ENCODE measurements around the gene COL12A1.

The COL12A1 gene

DNA sequence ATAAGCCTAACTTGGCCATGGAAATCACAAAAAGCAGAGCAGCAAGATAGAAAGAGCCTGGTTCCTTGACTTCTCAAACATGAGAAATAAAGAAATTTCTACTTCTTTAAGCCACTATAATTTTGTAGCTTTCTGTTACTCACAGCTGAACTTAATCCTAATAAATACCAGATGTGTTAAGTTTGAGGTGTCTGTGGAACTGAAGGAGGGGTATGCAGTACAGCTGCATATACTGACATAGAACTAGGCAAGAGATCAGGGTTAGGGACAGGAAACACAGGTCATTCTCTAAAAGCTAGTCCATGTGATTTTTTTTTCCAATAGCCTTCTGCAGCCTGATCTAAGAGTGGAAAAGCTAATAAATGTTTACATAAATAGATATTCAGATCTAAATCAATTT lies 123.9 kb downstream of the COL12A1 start:
- Histone ChIP-seq H3K9me3 (ENCODE audit: control insufficient read depth in 5 of 5, low read length in 5 of 5) (no peaks in the 10 kb centered on the region), H3K27ac (ENCODE audit: low read depth, low read length) (no peak overlapping the region), H3K9ac (ENCODE audit: low read length in 5 of 5) (no peak overlapping the region), H3K4me3 (ENCODE audit: low read depth in 1 of 5, low read length in 5 of 5) (no peak overlapping the region), H3K4me1 (ENCODE audit: control insufficient read depth in 5 of 5, insufficient read depth in 5 of 5, low read length in 5 of 5) (peaks cover 0 to 19% (median 12%) of the 10 kb centered on the region in 5 donors), H3K36me3 (ENCODE audit: control insufficient read depth in 5 of 5, insufficient read depth in 5 of 5, low read length in 5 of 5) (peaks cover 0 to 13% (median 5%) of the 10 kb centered on the region in 5 donors), H3K27me3 (ENCODE audit: control insufficient read depth in 5 of 5, insufficient read depth in 4 of 5, low read length in 5 of 5) (peaks cover 0 to 3% (median 0%) of the 10 kb centered on the region in 5 donors)

DNA sequence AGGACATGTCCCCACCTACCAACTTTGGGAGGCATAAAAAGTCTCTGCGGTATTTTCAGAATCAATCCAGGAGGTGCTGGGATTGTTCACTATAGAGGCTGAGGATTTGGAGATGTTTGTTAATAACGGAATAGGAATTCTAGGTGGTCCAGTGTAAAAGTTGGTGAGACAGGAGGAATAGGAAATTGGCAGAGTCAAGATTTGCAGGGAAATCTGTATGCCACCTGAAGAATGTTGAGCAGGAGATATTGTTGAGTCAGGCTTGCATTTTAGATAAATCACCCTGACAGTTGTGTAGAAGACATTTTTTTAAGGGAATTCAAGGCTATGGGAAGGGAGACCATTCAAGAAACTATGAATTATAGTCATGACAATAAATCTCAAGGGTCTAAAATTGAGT lies 124.8 kb downstream of the COL12A1 start:
- no peak overlapping the region for H3K27ac ChIP-seq (ENCODE audit: low read depth, low read length)

GRCh38 chr6:75079589-75079988 lies 126.3 kb downstream of the COL12A1 start:
- H3K36me3 ChIP-seq (ENCODE audit: control insufficient read depth in 5 of 5, insufficient read depth in 5 of 5, low read length in 5 of 5) = peaks cover 0 to 10% (median 0%) of the 10 kb centered on the region in 5 donors
- H3K27ac ChIP-seq (ENCODE audit: low read depth, low read length) = no peak overlapping the region
- no peaks in the 10 kb centered on the region for H3K9me3 ChIP-seq (ENCODE audit: control insufficient read depth in 5 of 5, low read length in 5 of 5)
- H3K9ac ChIP-seq (ENCODE audit: low read length in 5 of 5) = no peak overlapping the region
- H3K27me3 ChIP-seq (ENCODE audit: control insufficient read depth in 5 of 5, insufficient read depth in 4 of 5, low read length in 5 of 5) = no peaks in the 10 kb centered on the region
- no peak overlapping the region for H3K4me3 ChIP-seq (ENCODE audit: low read depth in 1 of 5, low read length in 5 of 5)
- H3K4me1 ChIP-seq (ENCODE audit: control insufficient read depth in 5 of 5, insufficient read depth in 5 of 5, low read length in 5 of 5) = peaks cover 0 to 9% (median 2%) of the 10 kb centered on the region in 5 donors

More for the DNA sequence above, 124.8 kb downstream of the COL12A1 start:
- Histone ChIP-seq H3K9ac (ENCODE audit: low read length in 5 of 5) (no peak overlapping the region), H3K4me3 (ENCODE audit: low read depth in 1 of 5, low read length in 5 of 5) (no peak overlapping the region), H3K9me3 (ENCODE audit: control insufficient read depth in 5 of 5, low read length in 5 of 5) (no peaks in the 10 kb centered on the region), H3K4me1 (ENCODE audit: control insufficient read depth in 5 of 5, insufficient read depth in 5 of 5, low read length in 5 of 5) (peaks cover 0 to 19% (median 12%) of the 10 kb centered on the region in 5 donors), H3K27me3 (ENCODE audit: control insufficient read depth in 5 of 5, insufficient read depth in 4 of 5, low read length in 5 of 5) (peaks cover 0 to 3% (median 0%) of the 10 kb centered on the region in 5 donors), H3K36me3 (ENCODE audit: control insufficient read depth in 5 of 5, insufficient read depth in 5 of 5, low read length in 5 of 5) (peaks cover 0 to 13% (median 5%) of the 10 kb centered on the region in 5 donors)

DNA sequence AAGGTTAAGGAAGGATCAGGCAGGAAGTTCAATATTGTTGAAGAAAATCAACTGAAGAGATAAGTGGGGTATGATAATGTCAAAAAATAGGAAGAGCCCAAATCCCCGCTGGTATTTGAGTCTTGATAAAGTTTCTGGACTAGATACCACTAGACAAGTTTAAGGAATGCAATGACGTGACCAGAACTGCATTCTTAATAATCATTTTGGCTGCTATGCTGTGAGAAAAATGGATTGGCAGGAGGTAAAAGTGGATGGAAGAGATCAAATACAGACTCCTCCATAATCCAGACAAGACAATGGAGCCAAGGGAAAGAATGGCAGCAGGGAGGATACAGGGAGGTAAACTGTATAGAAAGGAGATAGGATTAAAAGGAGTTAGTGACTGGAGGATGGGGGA lies 128.2 kb downstream of the COL12A1 start:
- Histone ChIP-seq H3K4me3 (ENCODE audit: low read depth in 1 of 5, low read length in 5 of 5) (no peak overlapping the region), H3K9me3 (ENCODE audit: control insufficient read depth in 5 of 5, low read length in 5 of 5) (no peaks in the 10 kb centered on the region), H3K27me3 (ENCODE audit: control insufficient read depth in 5 of 5, insufficient read depth in 4 of 5, low read length in 5 of 5) (no peaks in the 10 kb centered on the region), H3K4me1 (ENCODE audit: control insufficient read depth in 5 of 5, insufficient read depth in 5 of 5, low read length in 5 of 5) (peaks cover 0 to 4% (median 0%) of the 10 kb centered on the region in 5 donors), H3K9ac (ENCODE audit: low read length in 5 of 5) (no peak overlapping the region), H3K36me3 (ENCODE audit: control insufficient read depth in 5 of 5, insufficient read depth in 5 of 5, low read length in 5 of 5) (peaks cover 0 to 6% (median 0%) of the 10 kb centered on the region in 5 donors), H3K27ac (ENCODE audit: low read depth, low read length) (no peak overlapping the region)

- H3K4me1 ChIP-seq (ENCODE audit: control insufficient read depth in 5 of 5, insufficient read depth in 5 of 5, low read length in 5 of 5) = peaks cover 0 to 4% (median 0%) of the 10 kb centered on the region in 5 donors
- H3K27ac ChIP-seq (ENCODE audit: low read depth, low read length) = no peak overlapping the region
- no peak overlapping the region for H3K4me3 ChIP-seq (ENCODE audit: low read depth in 1 of 5, low read length in 5 of 5)
- H3K27me3 ChIP-seq (ENCODE audit: control insufficient read depth in 5 of 5, insufficient read depth in 4 of 5, low read length in 5 of 5) = no peaks in the 10 kb centered on the region
- H3K36me3 ChIP-seq (ENCODE audit: control insufficient read depth in 5 of 5, insufficient read depth in 5 of 5, low read length in 5 of 5) = peaks cover 0 to 3% (median 0%) of the 10 kb centered on the region in 5 donors
- H3K9ac ChIP-seq (ENCODE audit: low read length in 5 of 5) = no peak overlapping the region
- H3K9me3 ChIP-seq (ENCODE audit: control insufficient read depth in 5 of 5, low read length in 5 of 5) = no peaks in the 10 kb centered on the region
Observed at GRCh38 chr6:75076009-75076408, 129.8 kb downstream of the COL12A1 start.

- Histone ChIP-seq H3K9ac (ENCODE audit: low read length in 5 of 5) (no peak overlapping the region), H3K27me3 (ENCODE audit: control insufficient read depth in 5 of 5, insufficient read depth in 4 of 5, low read length in 5 of 5) (no peaks in the 10 kb centered on the region), H3K4me1 (ENCODE audit: control insufficient read depth in 5 of 5, insufficient read depth in 5 of 5, low read length in 5 of 5) (no peaks in the 10 kb centered on the region), H3K9me3 (ENCODE audit: control insufficient read depth in 5 of 5, low read length in 5 of 5) (peaks cover 0 to 2% (median 0%) of the 10 kb centered on the region in 5 donors), H3K27ac (ENCODE audit: low read depth, low read length) (no peak overlapping the region), H3K36me3 (ENCODE audit: control insufficient read depth in 5 of 5, insufficient read depth in 5 of 5, low read length in 5 of 5) (no peaks in the 10 kb centered on the region), H3K4me3 (ENCODE audit: low read depth in 1 of 5, low read length in 5 of 5) (no peak overlapping the region)
Observed at GRCh38 chr6:75070244-75070643, 135.6 kb downstream of the COL12A1 start.

DNA sequence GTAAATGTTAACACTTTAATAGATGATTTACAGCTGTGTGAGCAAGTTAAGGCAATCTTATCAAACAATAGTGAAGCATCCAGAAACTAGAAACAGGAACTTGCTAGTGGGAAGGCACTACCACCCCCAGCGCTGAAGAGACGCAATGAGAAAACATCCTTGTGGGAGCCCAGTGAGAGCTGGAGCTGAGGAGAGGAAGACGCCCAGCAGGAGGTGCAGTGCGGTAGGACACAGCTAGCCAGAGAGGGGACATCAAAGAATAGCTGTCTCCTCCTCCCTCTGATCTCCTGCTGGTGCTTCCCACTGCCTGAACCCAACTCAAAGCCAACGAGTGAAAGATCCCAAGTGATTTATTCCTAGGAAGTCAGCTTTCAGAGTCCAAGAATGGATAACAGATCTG lies 140.3 kb downstream of the COL12A1 start:
- H3K27ac ChIP-seq (ENCODE audit: low read depth, low read length) = no peak overlapping the region
- no peaks in the 10 kb centered on the region for H3K27me3 ChIP-seq (ENCODE audit: control insufficient read depth in 5 of 5, insufficient read depth in 4 of 5, low read length in 5 of 5)

GRCh38 chr6:75052491-75052890 lies 153.4 kb downstream of the COL12A1 start:
- no peak overlapping the region for H3K27ac ChIP-seq (ENCODE audit: low read depth, low read length)
- H3K4me1 ChIP-seq (ENCODE audit: control insufficient read depth in 5 of 5, insufficient read depth in 5 of 5, low read length in 5 of 5) = no peaks in the 10 kb centered on the region
- no peaks in the 10 kb centered on the region for H3K9me3 ChIP-seq (ENCODE audit: control insufficient read depth in 5 of 5, low read length in 5 of 5)
- no peaks in the 10 kb centered on the region for H3K27me3 ChIP-seq (ENCODE audit: control insufficient read depth in 5 of 5, insufficient read depth in 4 of 5, low read length in 5 of 5)
- H3K36me3 ChIP-seq (ENCODE audit: control insufficient read depth in 5 of 5, insufficient read depth in 5 of 5, low read length in 5 of 5) = no peaks in the 10 kb centered on the region
- no peak overlapping the region for H3K4me3 ChIP-seq (ENCODE audit: low read depth in 1 of 5, low read length in 5 of 5)
- H3K9ac ChIP-seq (ENCODE audit: low read length in 5 of 5) = no peak overlapping the region

More for the DNA sequence above, 140.3 kb downstream of the COL12A1 start:
- Histone ChIP-seq H3K36me3 (ENCODE audit: control insufficient read depth in 5 of 5, insufficient read depth in 5 of 5, low read length in 5 of 5) (no peaks in the 10 kb centered on the region), H3K4me3 (ENCODE audit: low read depth in 1 of 5, low read length in 5 of 5) (no peak overlapping the region), H3K4me1 (ENCODE audit: control insufficient read depth in 5 of 5, insufficient read depth in 5 of 5, low read length in 5 of 5) (no peaks in the 10 kb centered on the region), H3K9ac (ENCODE audit: low read length in 5 of 5) (no peak overlapping the region), H3K9me3 (ENCODE audit: control insufficient read depth in 5 of 5, low read length in 5 of 5) (peaks cover 0 to 2% (median 0%) of the 10 kb centered on the region in 5 donors)

- Histone ChIP-seq H3K9me3 (ENCODE audit: control insufficient read depth in 5 of 5, low read length in 5 of 5) (no peaks in the 10 kb centered on the region), H3K36me3 (ENCODE audit: control insufficient read depth in 5 of 5, insufficient read depth in 5 of 5, low read length in 5 of 5) (no peaks in the 10 kb centered on the region), H3K27ac (ENCODE audit: low read depth, low read length) (no peak overlapping the region), H3K9ac (ENCODE audit: low read length in 5 of 5) (no peak overlapping the region), H3K4me1 (ENCODE audit: control insufficient read depth in 5 of 5, insufficient read depth in 5 of 5, low read length in 5 of 5) (no peaks in the 10 kb centered on the region), H3K27me3 (ENCODE audit: control insufficient read depth in 5 of 5, insufficient read depth in 4 of 5, low read length in 5 of 5) (no peaks in the 10 kb centered on the region), H3K4me3 (ENCODE audit: low read depth in 1 of 5, low read length in 5 of 5) (no peak overlapping the region)
Observed at GRCh38 chr6:75049308-75049707, 156.5 kb downstream of the COL12A1 start.

GRCh38 chr6:75044846-75045245 lies 161.0 kb downstream of the COL12A1 start:
- no peaks in the 10 kb centered on the region for H3K36me3 ChIP-seq (ENCODE audit: control insufficient read depth in 5 of 5, insufficient read depth in 5 of 5, low read length in 5 of 5)
- H3K4me3 ChIP-seq (ENCODE audit: low read depth in 1 of 5, low read length in 5 of 5) = no peak overlapping the region
- no peak overlapping the region for H3K9ac ChIP-seq (ENCODE audit: low read length in 5 of 5)
- no peak overlapping the region for H3K27ac ChIP-seq (ENCODE audit: low read depth, low read length)
- peaks cover 0 to 5% (median 0%) of the 10 kb centered on the region in 5 donors for H3K9me3 ChIP-seq (ENCODE audit: control insufficient read depth in 5 of 5, low read length in 5 of 5)
- H3K4me1 ChIP-seq (ENCODE audit: control insufficient read depth in 5 of 5, insufficient read depth in 5 of 5, low read length in 5 of 5) = no peaks in the 10 kb centered on the region
- H3K27me3 ChIP-seq (ENCODE audit: control insufficient read depth in 5 of 5, insufficient read depth in 4 of 5, low read length in 5 of 5) = no peaks in the 10 kb centered on the region
